CD14-positive monocyte (primary cell): ENCODE results near the gene PNMA6E. TPM values are rescaled to one million over a fixed set of nuclear protein-coding genes. Genes with fewer than 3 reads are reported as not detected.

Experiments
- DNase-seq, 3 donors: peaks; one replicate each; pipeline ENCODE4 v3.0.0-alpha.2; 2011 to 2022
- H2AFZ ChIP-seq: 2 replicates; pipeline ENCODE4 v1.6.0; 2012; ENCODE audit warnings: mild to moderate bottlenecking, low read depth, low read length, inconsistent platforms; ENCODE audit not compliant: insufficient read depth, poor library complexity, severe bottlenecking
- H3K27ac ChIP-seq, 2 donors: 1 replicate in 1 of 2; 2 replicates in 1 of 2; pipeline ENCODE4 v1.5.1; 2012 to 2013; ENCODE audit warnings: low read length in 2 of 2, control low read depth in 1 of 2, inconsistent platforms in 1 of 2, low read depth in 1 of 2, mild to moderate bottlenecking in 1 of 2
- H3K27me3 ChIP-seq, 2 donors: one replicate each; pipeline versions ENCODE4 v1.6.0 to v1.6.1; 2011 to 2013; ENCODE audit warnings: low read length in 2 of 2; ENCODE audit not compliant: control insufficient read depth in 2 of 2, insufficient read depth in 2 of 2
- H3K36me3 ChIP-seq, 2 donors: replicated peaks in 1 of 2; 1 replicate in 1 of 2; 2 replicates in 1 of 2; pipeline versions ENCODE4 v1.5.1 to v1.6.1; 2012 to 2013; ENCODE audit warnings: low read length in 2 of 2, control low read depth in 1 of 2, inconsistent platforms in 1 of 2, mild to moderate bottlenecking in 1 of 2; ENCODE audit not compliant: insufficient read depth in 2 of 2, control insufficient read depth in 1 of 2
- H3K4me1 ChIP-seq, 2 donors: 1 replicate in 1 of 2; 2 replicates in 1 of 2; pipeline versions ENCODE4 v1.5.1 to v1.6.1; 2012 to 2013; ENCODE audit warnings: low read length in 2 of 2, control low read depth in 1 of 2, inconsistent platforms in 1 of 2, mild to moderate bottlenecking in 1 of 2, moderate library complexity in 1 of 2; ENCODE audit not compliant: insufficient read depth in 2 of 2, control insufficient read depth in 1 of 2
- H3K4me2 ChIP-seq: replicated peaks from 2 replicates; pipeline ENCODE3; 2012; ENCODE audit warnings: low read length, moderate library complexity, mild to moderate bottlenecking; ENCODE audit not compliant: poor library complexity, severe bottlenecking; ENCODE audit errors: extremely low read depth
- H3K4me3 ChIP-seq, 3 experiments: fragments of 200-600 bp in 1 of 3; sonication (generic) in 1 of 3; replicated peaks in 1 of 3; 1 replicate in 2 of 3; 2 replicates in 1 of 3; pipeline ENCODE4 v1.5.1; 2011 to 2013; ENCODE audit warnings: low read length in 3 of 3, mild to moderate bottlenecking in 3 of 3, control low read depth in 2 of 3, low read depth in 2 of 3, inconsistent platforms in 1 of 3, moderate library complexity in 1 of 3
- H3K79me2 ChIP-seq: 2 replicates; pipeline ENCODE4 v1.6.0; 2012; ENCODE audit warnings: mild to moderate bottlenecking, control low read depth, inconsistent platforms, low read length, moderate library complexity; ENCODE audit not compliant: insufficient read depth
- H3K9ac ChIP-seq: 2 replicates; pipeline ENCODE4 v1.6.0; 2017; ENCODE audit warnings: low read length, mild to moderate bottlenecking; ENCODE audit not compliant: insufficient read depth, poor library complexity, severe bottlenecking
- H3K9me3 ChIP-seq, 2 donors: replicated peaks in 1 of 2; 1 replicate in 1 of 2; 2 replicates in 1 of 2; pipeline versions ENCODE4 v1.5.1 to v1.6.1; 2012 to 2013; ENCODE audit warnings: low read length in 2 of 2, control low read depth in 1 of 2; ENCODE audit not compliant: control insufficient read depth in 1 of 2, insufficient read depth in 1 of 2
- H4K20me1 ChIP-seq: 2 replicates; pipeline ENCODE4 v1.6.0; 2012; ENCODE audit warnings: mild to moderate bottlenecking, low read length, control low read depth, moderate library complexity; ENCODE audit not compliant: insufficient read depth
- H3K27ac Mint-ChIP-seq, 7 donors: one replicate each; pipeline ENCODE4 v1.8.0; 2020; ENCODE audit warnings: mild to moderate bottlenecking in 7 of 7, mixed read lengths in 7 of 7, moderate library complexity in 6 of 7, inconsistent platforms in 2 of 7
- H3K27me3 Mint-ChIP-seq, 3 donors: one replicate each; pipeline ENCODE4 v1.8.0; 2021 to 2022; ENCODE audit warnings: low read depth in 3 of 3, mild to moderate bottlenecking in 3 of 3, mixed read lengths in 3 of 3, moderate library complexity in 3 of 3, inconsistent platforms in 1 of 3
- H3K36me3 Mint-ChIP-seq, 2 donors: one replicate each; pipeline ENCODE4 v1.8.0; 2020; ENCODE audit warnings: mixed read lengths in 2 of 2, inconsistent platforms in 1 of 2, mild to moderate bottlenecking in 1 of 2
- H3K4me1 Mint-ChIP-seq: one replicate; pipeline ENCODE4 v1.8.0; 2020; ENCODE audit warnings: mild to moderate bottlenecking, mixed read lengths
- H3K4me3 Mint-ChIP-seq, 2 donors: one replicate each; pipeline ENCODE4 v1.8.0; 2020; ENCODE audit warnings: mild to moderate bottlenecking in 2 of 2, mixed read lengths in 2 of 2, moderate library complexity in 1 of 2
- H3K9me3 Mint-ChIP-seq, 7 donors: one replicate each; pipeline ENCODE4 v1.8.0; 2020 to 2022; ENCODE audit warnings: mixed read lengths in 7 of 7, mild to moderate bottlenecking in 6 of 7, moderate library complexity in 6 of 7, inconsistent platforms in 2 of 7
- CTCF ChIP-seq: fragments of 200-600 bp; IDR thresholded peaks from one replicate; pipeline ENCODE4 v1.8.0; 2022; ENCODE audit warnings: antibody characterized with exemption, mild to moderate bottlenecking
- WGBS: methylation state at CpG from one replicate; pipeline ENCODE4 v1.1.5; 2013; ENCODE audit warnings: missing lambda C conversion rate; ENCODE audit not compliant: insufficient coverage; 5-methylcytosine and 5-hydroxymethylcytosine counted together
- intact Hi-C, 2 donors: fragments of 100-400 bp; cut with micrococcal nuclease; formaldehyde crosslinking; loops; one replicate each; pipeline versions ENCODE4 v1.15.0 to v1.15.1; 2023
- polyA plus RNA-seq, 3 donors: library from polyadenylated mRNA; depleted of rRNA in 1 of 3; unstranded in 2 of 3; stranded (reverse) in 1 of 3; fragments of 300-500 nt in 2 of 3; fragments of >200 nt in 1 of 3; fragmentation: Illumina TruSeq in 2 of 3; gene quantifications; 1 replicate in 2 of 3; 2 replicates in 1 of 3; pipeline ENCODE4 v1.2.3, GENCODE V29; 2012 to 2021

PNMA6E gene
- polyA plus RNA-seq, 3 donors, result not detected

- H3K79me2 ChIP-seq, result no peaks in the 10 kb centered on the region
- no peaks in the 10 kb centered on the region for H3K36me3 Mint-ChIP-seq
- no peak overlapping the region for H3K27ac ChIP-seq
- H3K27me3 ChIP-seq, result no peaks in the 10 kb centered on the region
- no peak for TF ChIP-seq CTCF
- H3K4me3 ChIP-seq, result no peak overlapping the region
- no peak overlapping the region for H3K4me3 Mint-ChIP-seq
- WGBS, result 86% methylated on average over 3 of the region's 14 CpGs
- no peaks in the 10 kb centered on the region for H4K20me1 ChIP-seq
- H3K9me3 ChIP-seq, result peaks cover 0 to 12% of the 10 kb centered on the region in 2 donors
- peaks cover 8% of the 10 kb centered on the region for H3K4me1 Mint-ChIP-seq
- H3K4me2 ChIP-seq, result no peak overlapping the region
- peaks cover 0 to 2% (median 0%) of the 10 kb centered on the region in 3 donors for H3K27me3 Mint-ChIP-seq
- H3K9ac ChIP-seq, result no peak overlapping the region
- H3K27ac Mint-ChIP-seq, result no peak overlapping the region
- no peaks in the 10 kb centered on the region for H3K36me3 ChIP-seq
- no peaks in the 10 kb centered on the region for H3K4me1 ChIP-seq
- intact Hi-C loops, result no loop called here
- peaks cover 0 to 2% (median 0%) of the 10 kb centered on the region in 7 donors for H3K9me3 Mint-ChIP-seq
- no peak for DNase-seq
- H2AFZ ChIP-seq, result no peak overlapping the region
Observed at GRCh38 chrX:153388722-153389459, 12.3 kb downstream of the PNMA6E start.

GRCh38 chrX:153387987-153388721, 13.0 kb downstream of the PNMA6E start:
- no peak overlapping the region for H3K27ac Mint-ChIP-seq
- intact Hi-C loops, result no loop called here
- Histone ChIP-seq H3K36me3 (no peaks in the 10 kb centered on the region), H3K4me1 (no peaks in the 10 kb centered on the region), H3K27me3 (no peaks in the 10 kb centered on the region), H4K20me1 (no peaks in the 10 kb centered on the region), H3K79me2 (no peaks in the 10 kb centered on the region), H2AFZ (no peak overlapping the region), H3K27ac (no peak overlapping the region), H3K4me3 (no peak overlapping the region), H3K4me2 (no peak overlapping the region), H3K9me3 (peaks cover 0 to 19% of the 10 kb centered on the region in 2 donors), H3K9ac (no peak overlapping the region)
- H3K9me3 Mint-ChIP-seq, result peaks cover 0 to 2% (median 0%) of the 10 kb centered on the region in 7 donors
- H3K4me3 Mint-ChIP-seq, result no peak overlapping the region
- H3K36me3 Mint-ChIP-seq, result no peaks in the 10 kb centered on the region
- no peak for DNase-seq
- no peak for TF ChIP-seq CTCF
- WGBS, result 80% methylated on average over 2 of the region's 10 CpGs
- H3K4me1 Mint-ChIP-seq, result peaks cover 8% of the 10 kb centered on the region
- peaks cover 0 to 2% (median 0%) of the 10 kb centered on the region in 3 donors for H3K27me3 Mint-ChIP-seq
